Measurements from ENCODE around the gene TCP1. TPM values are rescaled to one million over a fixed set of nuclear protein-coding genes. Genes with fewer than 3 reads are reported as not detected.

The TCP1 gene
- total and polyA plus RNA-seq, 2 experiments from 2014 or later = 130 to 166 TPM

GRCh38 chr6:159836718-159837490 lies 47.5 kb upstream of the TCP1 start:
- no peak overlapping the region for H3K4me2 ChIP-seq
- H3K36me3 ChIP-seq (replicated peaks; ENCODE audit: insufficient read depth, low read depth) = no peaks in the 10 kb centered on the region
- H3K79me2 ChIP-seq = no peaks in the 10 kb centered on the region
- H3K4me1 ChIP-seq (ENCODE audit: insufficient read depth) = no peaks in the 10 kb centered on the region
- H3K9me3 ChIP-seq (ENCODE audit: low read depth) = no peaks in the 10 kb centered on the region
- no peak overlapping the region for H3K4me3 ChIP-seq
- H3K9me2 ChIP-seq (replicated peaks; ENCODE audit: insufficient read depth) = no peaks in the 10 kb centered on the region
- no peak for DNase-seq (ENCODE audit: low spot score)
- TF ChIP-seq CTCF (IDR thresholded peaks at IDR 0.05; ENCODE audit: poor library complexity) (no peak), EZH2 (IDR thresholded peaks at IDR 0.05; ENCODE audit: borderline replicate concordance) (no peak), EZH2phosphoT487 (IDR thresholded peaks at IDR 0.05; ENCODE audit: low read depth, severe bottlenecking, unreplicated experiment) (no peak)
- no peaks in the 10 kb centered on the region for H4K20me1 ChIP-seq (ENCODE audit: insufficient read depth, poor library complexity, severe bottlenecking)
- 93% methylated on average over 26 of the region's 29 CpGs for WGBS (ENCODE audit: low lambda C conversion rate, missing lambda C conversion rate)
- H3K27ac ChIP-seq = no peak overlapping the region
- H2AFZ ChIP-seq = no peak overlapping the region
- H3K27me3 ChIP-seq = no peaks in the 10 kb centered on the region

- no peaks in the 10 kb centered on the region for H3K27me3 ChIP-seq
- no peak overlapping the region for H3K4me3 ChIP-seq
- H3K4me2 ChIP-seq = no peak overlapping the region
- no peaks in the 10 kb centered on the region for H3K79me2 ChIP-seq
- no peaks in the 10 kb centered on the region for H3K9me3 ChIP-seq (ENCODE audit: low read depth)
- H2AFZ ChIP-seq = no peak overlapping the region
- H3K9me2 ChIP-seq (replicated peaks; ENCODE audit: insufficient read depth) = no peaks in the 10 kb centered on the region
- no peaks in the 10 kb centered on the region for H3K36me3 ChIP-seq (replicated peaks; ENCODE audit: insufficient read depth, low read depth)
- no peaks in the 10 kb centered on the region for H4K20me1 ChIP-seq (ENCODE audit: insufficient read depth, poor library complexity, severe bottlenecking)
- no peaks in the 10 kb centered on the region for H3K4me1 ChIP-seq (ENCODE audit: insufficient read depth)
- H3K27ac ChIP-seq = no peak overlapping the region
- DNase-seq (ENCODE audit: low spot score) = no peak
- no peak for TF ChIP-seq EZH2phosphoT487 (IDR thresholded peaks at IDR 0.05; ENCODE audit: low read depth, severe bottlenecking, unreplicated experiment)
- TF ChIP-seq EZH2 (IDR thresholded peaks at IDR 0.05; ENCODE audit: borderline replicate concordance) = no peak
- TF ChIP-seq CTCF (IDR thresholded peaks at IDR 0.05; ENCODE audit: poor library complexity) = no peak
- WGBS (ENCODE audit: low lambda C conversion rate, missing lambda C conversion rate) = 99% methylated on average over 4 of the region's 5 CpGs
Observed at GRCh38 chr6:159833997-159834603, 44.7 kb upstream of the TCP1 start.

- no peak for DNase-seq (ENCODE audit: low spot score)
- Histone ChIP-seq H4K20me1 (ENCODE audit: insufficient read depth, poor library complexity, severe bottlenecking) (no peaks in the 10 kb centered on the region), H3K27ac (no peak overlapping the region), H3K9me2 (replicated peaks; ENCODE audit: insufficient read depth) (no peaks in the 10 kb centered on the region), H2AFZ (no peak overlapping the region), H3K4me1 (ENCODE audit: insufficient read depth) (no peaks in the 10 kb centered on the region), H3K27me3 (no peaks in the 10 kb centered on the region), H3K4me3 (no peak overlapping the region), H3K4me2 (no peak overlapping the region), H3K9me3 (ENCODE audit: low read depth) (no peaks in the 10 kb centered on the region), H3K36me3 (replicated peaks; ENCODE audit: insufficient read depth, low read depth) (no peaks in the 10 kb centered on the region), H3K79me2 (no peaks in the 10 kb centered on the region)
- WGBS (ENCODE audit: low lambda C conversion rate, missing lambda C conversion rate) = 74% methylated on average over 2 of the region's 2 CpGs
- no peak for TF ChIP-seq EZH2 (IDR thresholded peaks at IDR 0.05; ENCODE audit: borderline replicate concordance)
- TF ChIP-seq EZH2phosphoT487 (IDR thresholded peaks at IDR 0.05; ENCODE audit: low read depth, severe bottlenecking, unreplicated experiment) = no peak
- TF ChIP-seq CTCF (IDR thresholded peaks at IDR 0.05; ENCODE audit: poor library complexity) = no peak
Observed at GRCh38 chr6:159833556-159833955, 44.2 kb upstream of the TCP1 start.

Measured in hepatocyte (in vitro differentiated cells).